Measurements from ENCODE around the gene RFWD3. TPM values are rescaled to one million over a fixed set of nuclear protein-coding genes. Genes with fewer than 3 reads are reported as not detected.

Gene RFWD3
- total RNA-seq, 5 donors from 2014 or later (not counting 1 experiment from before 2014, with no cell fraction given) = 42.6 to 52.0 (median 49.0) TPM

- ATAC-seq (replicated peaks in 1 of 4) = peak; percentile 2 to 39 (median 20)
- Histone ChIP-seq H3K9me3 (no peaks in the 10 kb centered on the region), H3K27ac (ENCODE audit: low read length) (peak overlapping the region; percentile 54), H3K36me3 (ENCODE audit: control insufficient read depth in 2 of 2, extremely low read depth in 1 of 2, insufficient read depth in 1 of 2, low read length in 1 of 2) (peaks cover 0 to 2% of the 10 kb centered on the region in 2 donors), H3K4me1 (ENCODE audit: control insufficient read depth in 1 of 2, extremely low read depth in 1 of 2, insufficient read depth in 2 of 2, low read length in 2 of 2) (peaks cover 40 to 54% of the 10 kb centered on the region in 2 experiments), H3K27me3 (replicated peaks in 1 of 2; ENCODE audit: control insufficient read depth in 2 of 2, extremely low read depth in 1 of 2, insufficient read depth in 2 of 2, low read length in 1 of 2) (no peaks in the 10 kb centered on the region), H3K4me3 (ENCODE audit: control insufficient read depth in 1 of 2, extremely low read depth in 1 of 2, low read length in 1 of 2) (peak overlapping the region; percentile 87 to 89)
- peak overlapping the region; percentile 88 to 94 for H3K27ac Mint-ChIP-seq
- CTCF ChIA-PET = interaction anchor here in 1 of 2 donors (1.5 to 1.6 kb wide), 2 partner anchors 15 to 311 kb away, joined by 6 to 9 read pairs; partner anchors contain the start of gene PSMD7
- peaks cover 3% of the 10 kb centered on the region for H3K36me3 Mint-ChIP-seq
- no peaks in the 10 kb centered on the region for H3K27me3 Mint-ChIP-seq
- WGBS (ENCODE audit: insufficient coverage) = 80% methylated on average over 1 of the region's 14 CpGs
- H3K4me3 Mint-ChIP-seq = peak overlapping the region; percentile 93 to 98 (median 94)
- POLR2A ChIA-PET = interaction anchor here (0.5 to 1.0 kb wide), 4 partner anchors 11 to 310 kb away, joined by 3 read pairs; partner anchors contain the start of gene RFWD3 (in 1 of the 2)
- no peak for DNase-seq
- H3K9me3 Mint-ChIP-seq = no peaks in the 10 kb centered on the region
- H3K4me1 Mint-ChIP-seq = peaks cover 59 to 67% (median 63%) of the 10 kb centered on the region in 3 donors
Measured at GRCh38 chr16:74607310-74607961, 59.2 kb downstream of the RFWD3 start.

- CTCF ChIA-PET = interaction anchor here in 1 of 2 donors (1.5 to 1.6 kb wide), 2 partner anchors 16 to 310 kb away, joined by 6 to 9 read pairs; partner anchors contain the start of gene PSMD7
- peaks cover 46 to 57% of the 10 kb centered on the region in 2 experiments for H3K4me1 ChIP-seq (ENCODE audit: control insufficient read depth in 1 of 2, extremely low read depth in 1 of 2, insufficient read depth in 2 of 2, low read length in 2 of 2)
- H3K27me3 ChIP-seq (replicated peaks in 1 of 2; ENCODE audit: control insufficient read depth in 2 of 2, extremely low read depth in 1 of 2, insufficient read depth in 2 of 2, low read length in 1 of 2) = no peaks in the 10 kb centered on the region
- peak within 1 kb of the TSS; percentile 88 to 94 for H3K27ac Mint-ChIP-seq
- WGBS (ENCODE audit: insufficient coverage) = under 1% methylated on average over 56 of the region's 77 CpGs
- POLR2A ChIA-PET = interaction anchor here (0.6 to 1.0 kb wide), 4 partner anchors 10 to 310 kb away, joined by 3 read pairs; partner anchors contain the start of gene RFWD3 (in 1 of the 2)
- no peaks in the 10 kb centered on the region for H3K27me3 Mint-ChIP-seq
- H3K9me3 ChIP-seq = no peaks in the 10 kb centered on the region
- peaks cover 0 to 2% of the 10 kb centered on the region in 2 donors for H3K36me3 ChIP-seq (ENCODE audit: control insufficient read depth in 2 of 2, extremely low read depth in 1 of 2, insufficient read depth in 1 of 2, low read length in 1 of 2)
- peak; percentile 75 to 95 (median 89) for DNase-seq
- ATAC-seq (replicated peaks in 1 of 4) = peak; percentile 89 to 96 (median 94)
- peaks cover 64 to 71% (median 69%) of the 10 kb centered on the region in 3 donors for H3K4me1 Mint-ChIP-seq
- no peaks in the 10 kb centered on the region for H3K9me3 Mint-ChIP-seq
- H3K36me3 Mint-ChIP-seq = peaks cover 3% of the 10 kb centered on the region
- H3K4me3 Mint-ChIP-seq = peak within 1 kb of the TSS; percentile 93 to 98 (median 94)
- H3K4me3 ChIP-seq (ENCODE audit: control insufficient read depth in 1 of 2, extremely low read depth in 1 of 2, low read length in 1 of 2) = peak within 1 kb of the TSS; percentile 87 to 89
- H3K27ac ChIP-seq (ENCODE audit: low read length) = peak within 1 kb of the TSS; percentile 76
Measured at GRCh38 chr16:74606521-74607309, 60.0 kb downstream of the RFWD3 start, which contains the start of gene GLG1. Gene GLG1, minus strand, starts transcription at chr16:74607114. Its CDS starts 20 bp downstream, at chr16:74607094.

DNA sequence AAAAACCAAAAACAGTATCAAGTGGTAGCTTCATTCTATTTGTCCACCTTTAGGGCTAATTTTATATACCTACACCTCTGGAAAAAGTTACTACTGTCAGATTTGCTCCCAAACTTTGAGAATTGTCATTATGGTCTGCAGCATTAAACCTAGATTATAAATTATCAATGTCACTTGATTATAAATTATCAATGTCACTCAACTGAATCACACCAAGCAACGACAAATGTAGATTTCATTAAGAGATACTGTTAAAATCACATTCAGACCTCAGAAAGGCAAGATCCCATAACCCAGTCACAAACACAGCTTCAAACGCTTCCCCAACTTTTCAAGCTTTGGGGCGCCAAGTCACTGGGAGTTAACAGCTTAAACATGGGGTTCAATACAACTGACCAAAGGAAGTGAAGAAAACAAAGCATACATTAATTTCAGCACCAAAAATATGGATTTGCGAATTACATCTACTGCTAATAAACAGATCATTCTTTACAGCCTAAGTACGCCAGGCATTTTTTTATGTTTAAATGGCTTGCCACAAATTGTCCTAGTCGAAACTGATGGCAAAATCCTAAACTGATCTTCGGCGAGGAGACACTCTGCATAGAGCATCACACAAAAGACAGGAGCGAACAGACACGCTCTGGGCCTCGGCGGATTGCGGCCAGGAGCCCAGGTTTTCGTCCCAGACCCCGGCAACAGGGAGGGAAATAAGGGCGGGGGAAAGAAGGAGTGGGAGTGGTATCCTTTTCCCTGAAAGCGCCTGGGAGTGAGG is 60.7 kb downstream of the RFWD3 start:
- peak overlapping the region; percentile 87 to 89 for H3K4me3 ChIP-seq (ENCODE audit: control insufficient read depth in 1 of 2, extremely low read depth in 1 of 2, low read length in 1 of 2)
- peaks cover 72 to 77% (median 76%) of the 10 kb centered on the region in 3 donors for H3K4me1 Mint-ChIP-seq
- ATAC-seq (replicated peaks in 1 of 4) (no peak), DNase-seq (peak in 2 of 35 experiments; percentile 6 to 11)
- CTCF ChIA-PET = interaction anchor here in 1 of 2 donors (0.6 to 1.5 kb wide), 3 partner anchors 17 to 63 kb away, joined by 3 to 9 read pairs (median 4); no protein-coding TSS in a partner anchor
- H3K4me1 ChIP-seq (ENCODE audit: control insufficient read depth in 1 of 2, extremely low read depth in 1 of 2, insufficient read depth in 2 of 2, low read length in 2 of 2) = peaks cover 50 to 59% of the 10 kb centered on the region in 2 experiments
- no peaks in the 10 kb centered on the region for H3K9me3 ChIP-seq
- H3K36me3 Mint-ChIP-seq = peaks cover 3% of the 10 kb centered on the region
- no peaks in the 10 kb centered on the region for H3K27me3 ChIP-seq (replicated peaks in 1 of 2; ENCODE audit: control insufficient read depth in 2 of 2, extremely low read depth in 1 of 2, insufficient read depth in 2 of 2, low read length in 1 of 2)
- WGBS (ENCODE audit: insufficient coverage) = 9% methylated on average over 10 of the region's 17 CpGs
- peak overlapping the region; percentile 93 to 98 (median 94) for H3K4me3 Mint-ChIP-seq
- POLR2A ChIA-PET = interaction anchor here in 1 of 2 donors (0.5 to 1.0 kb wide), 2 partner anchors 36 to 43 kb away, joined by 3 read pairs; no protein-coding TSS in a partner anchor
- no peaks in the 10 kb centered on the region for H3K27me3 Mint-ChIP-seq
- H3K9me3 Mint-ChIP-seq = no peaks in the 10 kb centered on the region
- H3K27ac Mint-ChIP-seq = peak overlapping the region; percentile 91 to 96
- H3K27ac ChIP-seq (ENCODE audit: low read length) = peak overlapping the region; percentile 76
- H3K36me3 ChIP-seq (ENCODE audit: control insufficient read depth in 2 of 2, extremely low read depth in 1 of 2, insufficient read depth in 1 of 2, low read length in 1 of 2) = peaks cover 0 to 2% of the 10 kb centered on the region in 2 donors

- Histone ChIP-seq H3K9me3 (no peaks in the 10 kb centered on the region), H3K27ac (ENCODE audit: low read length) (no peak overlapping the region), H3K4me3 (ENCODE audit: control insufficient read depth in 1 of 2, extremely low read depth in 1 of 2, low read length in 1 of 2) (peak overlapping the region; percentile 87 to 89), H3K4me1 (ENCODE audit: control insufficient read depth in 1 of 2, extremely low read depth in 1 of 2, insufficient read depth in 2 of 2, low read length in 2 of 2) (peaks cover 56 to 62% of the 10 kb centered on the region in 2 experiments), H3K27me3 (replicated peaks in 1 of 2; ENCODE audit: control insufficient read depth in 2 of 2, extremely low read depth in 1 of 2, insufficient read depth in 2 of 2, low read length in 1 of 2) (no peaks in the 10 kb centered on the region), H3K36me3 (ENCODE audit: control insufficient read depth in 2 of 2, extremely low read depth in 1 of 2, insufficient read depth in 1 of 2, low read length in 1 of 2) (peaks cover 0 to 2% of the 10 kb centered on the region in 2 donors)
- peaks cover 6% of the 10 kb centered on the region for H3K36me3 Mint-ChIP-seq
- DNase-seq (no peak), ATAC-seq (replicated peaks in 1 of 4) (no peak)
- H3K9me3 Mint-ChIP-seq = no peaks in the 10 kb centered on the region
- H3K27me3 Mint-ChIP-seq = no peaks in the 10 kb centered on the region
- H3K27ac Mint-ChIP-seq = peak overlapping the region; percentile 91 to 96
- no CpG with 5 or more reads among the region's 6 CpGs for WGBS (ENCODE audit: insufficient coverage)
- ChIA-PET POLR2A (interaction anchor here in 1 of 2 donors (0.5 kb wide), 1 partner anchor 43 kb away, joined by 3 read pairs; no protein-coding TSS in a partner anchor), CTCF (interaction anchor here in 1 of 2 donors (0.6 kb wide), 2 partner anchors 37 to 64 kb away, joined by 3 to 4 read pairs; no protein-coding TSS in a partner anchor)
- H3K4me1 Mint-ChIP-seq = peaks cover 78 to 83% (median 79%) of the 10 kb centered on the region in 3 donors
- peak overlapping the region; percentile 93 to 98 (median 94) for H3K4me3 Mint-ChIP-seq
Measured at GRCh38 chr16:74605332-74605731, 61.3 kb downstream of the RFWD3 start.

- no peak overlapping the region for H3K27ac ChIP-seq (ENCODE audit: low read length)
- Mint-ChIP-seq H3K27ac (peak overlapping the region; percentile 91 to 96), H3K9me3 (no peaks in the 10 kb centered on the region)
Measured at GRCh38 chr16:74603848-74604247, 62.8 kb downstream of the RFWD3 start.

More at GRCh38 chr16:74603848-74604247, 62.8 kb downstream of the RFWD3 start:
- ChIA-PET CTCF (interaction anchor here (0.6 to 0.7 kb wide), 3 partner anchors 19 to 914 kb away, joined by 3 to 4 read pairs (median 3); no protein-coding TSS in a partner anchor), POLR2A (interaction anchor here in 1 of 2 donors (0.7 kb wide), 1 partner anchor 25 kb away, joined by 5 read pairs; no protein-coding TSS in a partner anchor)
- Mint-ChIP-seq H3K4me3 (peak overlapping the region; percentile 93 to 98 (median 94)), H3K4me1 (peaks cover 84 to 89% (median 84%) of the 10 kb centered on the region in 3 donors), H3K27me3 (no peaks in the 10 kb centered on the region), H3K36me3 (peaks cover 9% of the 10 kb centered on the region)
- ATAC-seq (replicated peaks in 1 of 4) (no peak), DNase-seq (no peak)
- Histone ChIP-seq H3K27me3 (replicated peaks in 1 of 2; ENCODE audit: control insufficient read depth in 2 of 2, extremely low read depth in 1 of 2, insufficient read depth in 2 of 2, low read length in 1 of 2) (no peaks in the 10 kb centered on the region), H3K4me1 (ENCODE audit: control insufficient read depth in 1 of 2, extremely low read depth in 1 of 2, insufficient read depth in 2 of 2, low read length in 2 of 2) (peaks cover 54 to 62% of the 10 kb centered on the region in 2 experiments), H3K9me3 (no peaks in the 10 kb centered on the region), H3K36me3 (ENCODE audit: control insufficient read depth in 2 of 2, extremely low read depth in 1 of 2, insufficient read depth in 1 of 2, low read length in 1 of 2) (peaks cover 0 to 2% of the 10 kb centered on the region in 2 donors), H3K4me3 (ENCODE audit: control insufficient read depth in 1 of 2, extremely low read depth in 1 of 2, low read length in 1 of 2) (peak overlapping the region in 1 of 2 donors; percentile 48)
- 83% methylated on average over 1 of the region's 4 CpGs for WGBS (ENCODE audit: insufficient coverage)
